HCT116 (cell line): ENCODE results near the gene CNTNAP3.
"Not testable (repeated sequence)": the region's sequence is repeated elsewhere in the genome, so short reads cannot be mapped to it uniquely, and the experiment has no call there.

Experiments used
- EGR1 ChIP-seq: IDR thresholded peaks from 2 replicates; pipeline ENCODE4 v1.6.1; 2012; ENCODE audit warnings: low read depth
- EZH2phosphoT487 ChIP-seq: fragments of 200-600 bp; IDR thresholded peaks from 2 replicates; pipeline ENCODE4 v1.6.1; 2018; ENCODE audit warnings: antibody characterized with exemption, borderline replicate concordance
- REST ChIP-seq: IDR thresholded peaks from 2 replicates; pipeline ENCODE4 v1.6.1; 2012; ENCODE audit warnings: low read depth
- SIN3A ChIP-seq: IDR thresholded peaks from 2 replicates; pipeline ENCODE4 v1.6.1; 2012; ENCODE audit warnings: low read depth
- SRF ChIP-seq: IDR thresholded peaks from 2 replicates; pipeline ENCODE4 v1.6.1; 2012; ENCODE audit warnings: low read depth
- YY1 ChIP-seq: IDR thresholded peaks from 2 replicates; pipeline ENCODE4 v1.6.1; 2011; ENCODE audit warnings: low read length, low read depth, moderate library complexity, mild to moderate bottlenecking; ENCODE audit not compliant: insufficient replicate concordance; ENCODE audit errors: extremely low read depth

- TF ChIP-seq EGR1, SIN3A, YY1, REST, EZH2phosphoT487, SRF: not testable (repeated sequence)
Observed at GRCh38 chr9:39042352-39042803, 245.6 kb downstream of the CNTNAP3 start.
